Stimulated activated CD8-positive, alpha-beta memory T cell treated with anti-CD3 and anti-CD28 coated beads, Interleukin-4, amount 100 ng/mL, for 24 hours (primary cell): ENCODE data around the gene GRIK2.

Experiments used
- DNase-seq: peaks from one replicate; pipeline ENCODE4 v3.0.0-alpha.2; 2020; ENCODE audit warnings: low read depth

Gene GRIK2

GRCh38 chr6:101799531-101799930, 406.0 kb downstream of the GRIK2 start:
- DNase-seq: no peak

- no peak for DNase-seq
These were observed 407.1 kb downstream of the GRIK2 start for GRCh38 chr6:101800598-101800997.

GRCh38 chr6:101803136-101803535, 409.6 kb downstream of the GRIK2 start:
- DNase-seq: no peak

- DNase-seq: no peak
These were observed 412.7 kb downstream of the GRIK2 start for GRCh38 chr6:101806241-101806640.

GRCh38 chr6:101811108-101811507, 417.6 kb downstream of the GRIK2 start:
- DNase-seq: no peak

GRCh38 chr6:101816716-101817115, 423.2 kb downstream of the GRIK2 start:
- no peak for DNase-seq

GRCh38 chr6:101818051-101818450, 424.5 kb downstream of the GRIK2 start:
- no peak for DNase-seq

- no peak for DNase-seq
These were observed 431.2 kb downstream of the GRIK2 start for GRCh38 chr6:101824551-101825345.

- no peak for DNase-seq
These were observed 432.8 kb downstream of the GRIK2 start for GRCh38 chr6:101826269-101826668.

GRCh38 chr6:101826678-101827077, 433.2 kb downstream of the GRIK2 start:
- DNase-seq: no peak

- DNase-seq: no peak
These were observed 437.1 kb downstream of the GRIK2 start for GRCh38 chr6:101830501-101831031.

- DNase-seq: no peak
These were observed 438.9 kb downstream of the GRIK2 start for GRCh38 chr6:101832371-101832770.

GRCh38 chr6:101840100-101840499, 446.6 kb downstream of the GRIK2 start:
- DNase-seq: no peak

GRCh38 chr6:101845172-101845571, 451.7 kb downstream of the GRIK2 start:
- no peak for DNase-seq

- no peak for DNase-seq
These were observed 452.1 kb downstream of the GRIK2 start for GRCh38 chr6:101845621-101846020.

- no peak for DNase-seq
These were observed 454.2 kb downstream of the GRIK2 start for GRCh38 chr6:101847690-101848089.

- no peak for DNase-seq
These were observed 458.4 kb downstream of the GRIK2 start for GRCh38 chr6:101851911-101852310.

GRCh38 chr6:101853231-101854085, 459.9 kb downstream of the GRIK2 start:
- DNase-seq: no peak

GRCh38 chr6:101876431-101876830, 482.9 kb downstream of the GRIK2 start:
- DNase-seq: no peak

GRCh38 chr6:101878554-101879276, 485.2 kb downstream of the GRIK2 start:
- no peak for DNase-seq

GRCh38 chr6:101879782-101880181, 486.3 kb downstream of the GRIK2 start:
- DNase-seq: no peak

GRCh38 chr6:101883505-101883904, 490.0 kb downstream of the GRIK2 start:
- no peak for DNase-seq
